T follicular helper cell (primary cell): Measurements from ENCODE around the gene TMEM181.
"Not testable (repeated sequence)": the region's sequence is repeated elsewhere in the genome, so short reads cannot be mapped to it uniquely, and the experiment has no call there.

ENCODE experiments used
- DNase-seq: peaks from one replicate; pipeline ENCODE4 v3.0.0-alpha.2; 2020; ENCODE audit warnings: low read depth

Gene TMEM181

GRCh38 chr6:158536891-158537798 lies 22.7 kb upstream of the TMEM181 start:
- DNase-seq, result no peak

GRCh38 chr6:158538741-158539140 lies 21.1 kb upstream of the TMEM181 start:
- DNase-seq, result no peak

DNA sequence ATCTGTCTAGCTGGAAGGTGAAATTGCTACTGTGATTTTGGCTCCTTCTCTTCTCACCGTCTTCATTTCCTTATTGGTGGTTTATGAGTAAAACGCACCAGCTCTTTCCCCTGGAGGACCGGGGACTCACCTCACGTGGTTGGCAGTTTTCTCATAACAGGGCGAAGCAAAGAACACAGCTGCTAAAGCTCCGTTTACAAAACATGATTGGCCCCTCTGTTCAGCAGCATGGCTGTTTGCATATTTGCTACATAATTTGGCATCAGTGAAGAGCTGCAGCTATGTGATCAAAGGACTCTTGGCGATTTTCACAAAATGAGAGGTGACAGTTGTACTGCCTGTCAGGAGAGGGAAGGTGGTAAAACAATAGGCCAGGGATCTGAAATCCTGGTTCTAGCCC lies 20.5 kb upstream of the TMEM181 start:
- DNase-seq, result no peak

DNA sequence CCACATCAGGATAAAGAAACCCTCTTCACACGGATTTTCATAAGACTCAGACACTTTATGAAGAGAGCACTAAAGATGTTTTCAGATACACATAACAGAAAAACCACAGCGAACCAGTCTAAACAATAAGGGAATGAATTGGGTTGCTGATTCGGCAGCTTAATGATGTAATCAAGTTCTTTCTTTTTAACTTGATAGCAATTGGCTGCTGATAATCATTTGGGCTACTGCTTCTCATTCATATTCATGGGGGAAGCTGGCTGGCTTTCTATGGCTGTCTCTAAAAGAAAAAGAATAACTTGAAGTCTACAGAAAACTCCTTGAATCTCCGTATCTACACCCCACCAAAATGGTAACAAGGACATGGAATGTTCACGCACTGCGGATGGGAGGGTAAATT lies 20.0 kb upstream of the TMEM181 start:
- DNase-seq, result no peak

DNA sequence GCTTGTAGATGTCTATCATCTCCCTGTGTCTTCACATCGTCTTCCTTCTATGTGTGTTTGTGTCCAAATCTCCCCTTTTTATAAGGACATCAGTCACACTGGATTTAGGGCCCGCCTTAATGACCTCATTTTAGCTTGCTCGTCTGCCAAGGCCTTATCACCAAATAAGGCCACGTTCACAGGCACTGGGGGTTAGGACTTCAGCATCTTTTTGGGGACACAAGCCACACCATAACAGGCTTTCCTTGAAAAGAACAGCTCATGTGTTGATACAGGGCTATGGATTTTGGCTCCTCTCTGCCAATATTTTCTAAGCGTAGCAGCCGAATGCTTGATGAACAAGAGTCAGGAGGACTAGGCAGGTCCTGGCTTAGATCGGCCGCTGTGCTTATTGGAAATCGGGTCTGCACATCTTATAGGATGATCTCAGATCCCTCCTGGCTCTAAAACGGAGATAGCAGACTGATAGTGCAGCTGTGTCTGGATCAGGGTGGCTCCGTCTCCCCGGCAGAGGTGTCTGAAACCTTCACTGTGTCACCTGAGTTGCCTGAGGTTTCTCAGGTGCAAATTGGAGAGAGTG lies 16.2 kb upstream of the TMEM181 start:
- no peak for DNase-seq

DNA sequence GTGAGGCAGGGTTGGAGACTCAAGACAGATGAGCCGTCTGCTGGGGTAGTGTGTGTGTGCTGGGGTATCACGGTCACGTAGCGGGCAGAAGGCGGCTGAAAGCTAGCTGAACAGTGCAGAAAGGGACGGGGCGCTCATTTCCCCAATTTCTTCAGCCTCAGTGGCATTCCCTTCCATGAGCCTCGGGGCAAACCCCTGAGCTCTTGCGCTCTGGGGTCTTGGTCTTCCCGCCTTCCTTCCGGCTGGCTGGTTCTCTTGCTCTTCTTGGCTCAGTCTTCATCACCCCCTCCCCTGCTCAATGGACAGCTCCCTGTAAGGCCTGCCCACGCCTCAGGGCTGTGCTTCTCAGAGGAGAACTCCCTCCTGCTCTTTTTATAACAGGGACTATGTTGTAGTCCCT lies 15.5 kb upstream of the TMEM181 start:
- no peak for DNase-seq

GRCh38 chr6:158545043-158545966 lies 14.6 kb upstream of the TMEM181 start:
- no peak for DNase-seq

DNA sequence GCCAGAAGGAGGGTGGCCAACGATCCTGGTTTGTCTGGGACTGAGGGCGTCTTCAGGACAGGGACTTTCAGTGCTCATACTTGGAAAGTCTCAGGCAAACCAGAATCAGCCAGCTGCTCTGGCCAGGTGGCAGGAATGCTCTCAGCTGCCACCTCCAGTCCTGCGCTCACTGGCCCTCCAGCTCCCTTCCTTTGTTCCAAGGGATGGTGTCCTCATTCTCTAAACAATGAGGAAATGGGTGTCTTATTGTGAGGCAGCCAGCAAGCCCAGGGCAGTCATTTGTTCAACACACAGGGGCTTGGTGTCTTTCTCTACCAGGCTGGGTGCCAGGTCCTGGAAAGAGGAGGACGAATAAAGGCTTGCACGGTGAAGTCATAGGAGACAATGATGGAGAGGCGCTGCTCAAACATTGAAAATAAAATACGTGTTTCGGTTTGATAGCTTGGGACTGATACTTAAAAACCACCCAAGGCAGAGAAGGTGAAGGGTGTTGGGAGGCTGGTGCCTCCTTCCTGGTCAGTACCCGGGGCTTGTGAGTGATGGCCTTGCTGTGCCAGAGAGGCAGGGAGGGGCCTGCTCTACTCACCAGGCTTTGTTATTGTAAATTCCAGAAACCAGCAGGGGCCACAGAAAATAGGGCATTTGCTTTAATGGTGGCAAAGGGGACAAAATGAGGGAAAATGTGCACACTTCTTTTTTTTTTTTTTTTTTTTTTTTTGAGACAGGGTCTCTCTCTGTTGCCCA lies 11.3 kb upstream of the TMEM181 start:
- DNase-seq, result no peak

DNA sequence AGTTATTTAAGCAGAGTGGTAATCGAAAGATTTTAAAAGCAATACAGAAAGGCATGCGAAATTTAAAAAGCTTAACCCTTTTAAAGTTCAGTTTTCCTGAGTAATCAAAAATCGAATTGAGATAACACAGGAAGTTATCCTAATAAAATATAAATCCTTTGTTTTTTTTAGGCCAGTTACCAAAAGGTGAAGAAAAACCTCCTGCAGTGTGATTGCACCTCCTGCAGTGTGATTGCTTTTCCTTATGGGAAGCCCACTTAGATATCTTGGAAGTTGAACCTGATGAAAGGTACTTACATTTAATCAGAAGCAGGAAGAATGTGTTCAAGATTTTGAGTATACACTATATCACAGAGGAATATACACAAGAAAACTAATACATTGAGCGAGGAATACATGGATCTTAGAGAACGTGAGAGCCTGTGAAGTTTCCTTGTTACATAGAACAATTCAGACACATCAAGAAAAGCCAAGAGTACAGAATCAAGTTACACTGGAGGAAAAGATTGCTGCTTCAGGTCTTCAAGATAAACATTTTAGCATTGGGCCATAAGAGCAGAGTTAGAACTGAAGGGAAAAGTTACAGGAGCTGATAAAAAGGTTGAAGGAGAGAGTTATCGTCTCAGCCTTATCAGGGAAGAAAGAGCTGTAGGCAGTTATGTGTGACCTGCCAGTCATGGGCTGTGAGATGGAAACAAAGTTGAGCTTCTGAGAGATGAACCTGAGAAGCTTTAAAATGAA lies 7.7 kb upstream of the TMEM181 start:
- no peak for DNase-seq

DNA sequence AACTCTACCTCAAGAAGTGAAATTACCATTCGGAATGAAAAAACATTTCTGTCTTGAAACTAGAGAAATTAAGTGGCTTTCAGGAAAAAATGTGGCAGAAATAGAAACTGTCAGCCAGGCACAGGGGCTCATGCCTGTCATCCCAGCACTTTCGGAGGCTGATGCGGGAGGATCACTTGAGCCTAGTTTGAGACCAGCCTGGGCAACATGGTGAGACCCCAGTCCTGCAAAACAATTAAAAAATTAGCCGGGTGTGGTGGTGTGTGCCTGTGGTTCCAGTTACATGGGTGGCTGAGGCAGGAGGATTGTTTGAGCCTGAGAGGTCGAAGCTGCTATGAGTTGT lies 7.1 kb upstream of the TMEM181 start:
- DNase-seq, result no peak

GRCh38 chr6:158554611-158555361 lies 5.1 kb upstream of the TMEM181 start:
- no peak for DNase-seq

GRCh38 chr6:158556113-158556512 lies 3.8 kb upstream of the TMEM181 start:
- DNase-seq, result no peak

- not testable (repeated sequence) for DNase-seq
These were observed 2.8 kb upstream of the TMEM181 start for GRCh38 chr6:158557110-158557509.

- no peak for DNase-seq
These were observed 2.0 kb upstream of the TMEM181 start for GRCh38 chr6:158557927-158558326.

DNA sequence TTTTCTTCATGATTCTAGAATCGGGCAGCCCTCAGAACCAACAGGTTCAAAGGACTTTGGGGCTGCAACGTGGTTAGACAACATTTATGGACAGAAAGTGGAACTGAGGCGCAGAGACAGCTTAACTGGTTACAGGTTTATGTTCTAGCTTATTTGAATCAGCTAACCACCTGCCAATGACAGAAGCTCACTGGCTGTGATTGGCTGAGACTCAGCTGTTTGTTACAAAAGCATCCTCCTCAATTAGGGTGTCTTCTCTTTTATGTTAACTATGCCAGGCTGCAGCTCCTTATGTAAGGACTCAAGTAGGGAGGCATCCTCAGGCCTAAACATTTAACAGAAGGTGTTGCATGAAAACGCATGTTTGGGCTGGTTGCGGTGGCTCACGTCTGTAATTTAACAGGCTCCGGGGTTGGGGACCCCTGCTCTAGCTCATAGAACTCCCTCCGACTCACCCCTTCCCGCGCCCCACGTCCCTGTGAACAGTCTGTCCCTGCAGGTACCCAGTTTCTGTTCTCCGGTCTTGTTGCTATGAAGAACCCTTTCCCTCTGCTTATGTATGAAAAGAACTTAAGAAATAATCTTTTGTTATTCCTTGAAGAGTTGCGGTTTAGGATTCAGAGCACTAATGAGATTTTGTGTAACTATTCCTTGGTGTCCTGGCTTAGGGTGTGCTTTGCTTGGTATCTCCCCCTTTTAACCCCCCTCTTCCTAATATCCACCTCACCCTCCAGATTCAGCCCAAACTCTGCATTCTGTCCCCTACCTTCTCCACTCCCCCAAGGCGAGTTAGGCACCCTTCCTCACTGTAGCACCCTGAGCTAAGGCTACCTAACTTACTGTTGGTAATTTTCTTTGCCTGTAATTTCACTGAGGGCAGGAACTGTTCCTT lies 1.2 kb upstream of the TMEM181 start:
- no peak for DNase-seq

GRCh38 chr6:158559338-158559894 lies 475 bp upstream of the TMEM181 start:
- DNase-seq, result no peak

DNA sequence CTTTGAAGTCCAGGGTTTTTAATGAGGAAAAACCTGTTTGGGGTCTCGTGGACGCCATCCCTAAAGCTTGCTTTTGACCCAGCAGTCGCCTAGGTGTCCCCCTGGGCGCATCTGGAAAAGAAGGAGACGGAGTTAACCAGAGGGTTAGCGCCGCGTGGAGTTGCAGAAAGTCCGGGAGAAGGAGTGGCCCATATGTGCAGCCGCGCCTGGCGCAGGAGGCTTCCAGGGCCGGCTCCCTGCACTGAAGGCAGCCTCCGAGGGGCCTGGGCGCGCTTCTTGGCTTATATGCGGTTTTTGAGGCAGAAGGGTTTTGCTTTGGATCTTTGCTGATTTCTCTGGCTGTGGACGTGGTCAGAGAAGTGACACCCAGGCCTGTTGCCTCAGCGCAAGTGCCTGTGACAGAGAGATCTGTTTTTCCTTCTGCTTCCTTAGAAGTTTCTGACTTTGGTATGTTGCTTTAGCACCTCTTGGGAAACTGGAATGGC lies 987 bp downstream of the TMEM181 start:
- no peak for DNase-seq

DNA sequence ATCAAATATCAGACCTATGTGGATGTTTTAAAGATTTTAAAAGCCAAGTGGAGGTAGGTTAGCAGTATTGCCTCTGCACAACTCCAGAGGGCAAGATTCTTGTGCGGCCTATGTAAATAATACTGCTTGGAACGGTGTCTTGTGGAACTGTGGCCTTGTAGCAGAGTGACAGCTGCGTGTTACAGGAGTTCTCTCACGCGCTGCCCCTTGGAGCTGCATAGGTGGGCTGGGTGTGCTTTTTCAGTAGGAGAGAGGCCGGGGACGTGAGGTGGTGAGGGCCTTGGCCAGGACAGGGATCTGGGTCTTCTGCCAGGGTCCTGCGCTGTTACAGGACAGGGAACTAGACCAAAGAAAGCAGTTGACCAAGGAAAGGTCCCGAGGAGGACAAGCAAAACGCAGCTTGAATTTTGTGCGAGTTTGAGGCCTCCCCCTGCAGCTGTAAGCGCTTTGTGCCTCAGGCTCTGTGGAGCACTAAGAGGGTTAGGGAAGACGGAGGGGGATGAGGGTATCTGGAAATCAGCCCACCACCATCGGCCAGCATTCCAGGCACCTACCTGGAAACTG lies 1.5 kb downstream of the TMEM181 start:
- no peak for DNase-seq

DNA sequence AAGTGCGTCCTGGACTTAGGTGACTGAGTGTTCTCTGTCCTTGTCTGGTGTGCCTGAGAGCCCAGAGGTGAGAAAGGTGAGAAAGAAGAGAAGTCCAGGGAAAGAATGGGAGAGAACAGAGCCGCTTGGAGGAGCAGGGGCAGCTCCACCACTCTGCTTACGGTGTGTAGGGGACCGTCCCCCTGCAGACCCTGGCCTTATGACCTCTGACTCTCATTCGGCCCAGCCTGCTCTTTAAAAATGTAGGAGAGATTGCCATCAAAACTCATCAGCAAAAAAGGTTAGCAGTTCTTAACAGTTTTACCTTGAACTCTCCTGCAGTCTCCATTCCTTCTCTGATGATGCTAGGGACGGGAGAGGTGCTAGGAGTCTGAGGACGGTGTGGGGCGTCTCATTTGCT lies 2.0 kb downstream of the TMEM181 start:
- no peak for DNase-seq
